Cardiac atrium fibroblast (primary cell): ENCODE results near the gene TTLL6. TPM values are rescaled to one million over a fixed set of nuclear protein-coding genes. Genes with fewer than 3 reads are reported as not detected.

Experiments
- total RNA-seq: library from RNA; depleted of rRNA; stranded (reverse); fragments of >200 nt; gene quantifications from 2 replicates; pipeline ENCODE4 v1.2.3, GENCODE V29; 2015

TTLL6 gene
- 0.16 TPM in 1 of 2 replicates, not detected in the other for total RNA-seq

GRCh38 chr17:48816774-48817590, at the start of gene TTLL6:
TSS of gene TTLL6 (minus strand) at chr17:48817229. CDS start at chr17:48817072, 157 bp downstream.

GRCh38 chr17:48830840-48831548, 14.0 kb upstream of the TTLL6 start, which contains the start of gene CALCOCO2:
TSS of gene CALCOCO2 (plus strand) at chr17:48831035. CDS start at chr17:48841708, 10,673 bp downstream.

GRCh38 chr17:48728232-48729231, 88.5 kb downstream of the TTLL6 start, which contains the start of gene HOXB13:
TSS of gene HOXB13 (minus strand) at chr17:48728750. CDS start at chr17:48728593, 157 bp downstream.

GRCh38 chr17:48722915-48723422, 94.1 kb downstream of the TTLL6 start, which contains the start of gene PRAC2:
TSS of gene PRAC2 (plus strand) at chr17:48723185. CDS start at chr17:48724411, 1,226 bp downstream.

GRCh38 chr17:48722201-48722907, 94.7 kb downstream of the TTLL6 start, which contains the start of gene PRAC1:
TSS of gene PRAC1 (minus strand) at chr17:48722518. CDS start at chr17:48722392, 126 bp downstream.

Other genes with a start within 250 kb of the TTLL6 start
- not detected in 2 replicates for gene HOXB4, start 238.9 kb downstream of the TTLL6 start, total RNA-seq
- gene HOXB3, start 227.0 kb downstream of the TTLL6 start, total RNA-seq = under 0.01 and 0.36 TPM in 2 replicates
- gene HOXB5, start 223.4 kb downstream of the TTLL6 start, total RNA-seq = not detected in 2 replicates
- not detected in 2 replicates for gene HOXB6, start 212.2 kb downstream of the TTLL6 start, total RNA-seq
- not detected in 2 replicates for gene HOXB7, start 206.2 kb downstream of the TTLL6 start, total RNA-seq
- gene HOXB8, start 201.9 kb downstream of the TTLL6 start, total RNA-seq = not detected in 2 replicates
- gene HOXB9, start 190.9 kb downstream of the TTLL6 start, total RNA-seq = not detected in 2 replicates
- not detected in 2 replicates for gene PRAC1, start 94.7 kb downstream of the TTLL6 start, total RNA-seq
- not detected in 2 replicates for gene PRAC2, start 94.0 kb downstream of the TTLL6 start, total RNA-seq
- not detected in 2 replicates for gene HOXB13, start 88.5 kb downstream of the TTLL6 start, total RNA-seq
- gene CALCOCO2, start 13.8 kb upstream of the TTLL6 start, total RNA-seq = 36.0 and 67.0 TPM in 2 replicates
- gene ATP5MC1, start 75.6 kb upstream of the TTLL6 start, total RNA-seq = 101 and 105 TPM in 2 replicates
- gene UBE2Z, start 91.2 kb upstream of the TTLL6 start, total RNA-seq = 72.6 and 78.7 TPM in 2 replicates
- 123 and 145 TPM in 2 replicates for gene SNF8, start 127.6 kb upstream of the TTLL6 start, total RNA-seq
- gene GIP, start 151.4 kb upstream of the TTLL6 start, total RNA-seq = not detected in 2 replicates
- gene IGF2BP1, start 180.2 kb upstream of the TTLL6 start, total RNA-seq = under 0.01 and 0.32 TPM in 2 replicates